Measurements from ENCODE around the gene PIGS. TPM values are rescaled to one million over a fixed set of nuclear protein-coding genes. Genes with fewer than 3 reads are reported as not detected.
"Not testable (repeated sequence)": the region's sequence is repeated elsewhere in the genome, so short reads cannot be mapped to it uniquely, and the experiment has no call there.

The PIGS gene
- total RNA-seq, 1 donor from 2014 or later, result 65.0 TPM

- Mint-ChIP-seq H3K27ac (peak within 1 kb of the TSS; percentile 81), H3K27me3 (no peaks in the 10 kb centered on the region), H3K9me3 (ENCODE audit: low read depth) (no peaks in the 10 kb centered on the region), H3K4me1 (ENCODE audit: low read depth) (no peaks in the 10 kb centered on the region), H3K4me3 (ENCODE audit: low read depth) (no peak within 1 kb of the TSS), H3K36me3 (ENCODE audit: insufficient read depth) (peaks cover 29% of the 10 kb centered on the region)
- no peak for DNase-seq (ENCODE audit: low spot score, unreplicated experiment)
- no peak for TF ChIP-seq CTCF (IDR thresholded peaks at IDR 0.05; ENCODE audit: unreplicated experiment)
Observed at GRCh38 chr17:28613931-28614381, 42.6 kb upstream of the PIGS start, which contains the start of gene RSKR. Gene RSKR (minus strand): TSS chr17:28614185. CDS start chr17:28614161, 24 bp downstream.

GRCh38 chr17:28612936-28613872 is 41.9 kb upstream of the PIGS start:
- no peak overlapping the region for H3K4me3 Mint-ChIP-seq (ENCODE audit: low read depth)
- peaks cover 26% of the 10 kb centered on the region for H3K36me3 Mint-ChIP-seq (ENCODE audit: insufficient read depth)
- peak; percentile 69 for TF ChIP-seq CTCF (IDR thresholded peaks at IDR 0.05; ENCODE audit: unreplicated experiment)
- no peaks in the 10 kb centered on the region for H3K27me3 Mint-ChIP-seq
- no peaks in the 10 kb centered on the region for H3K9me3 Mint-ChIP-seq (ENCODE audit: low read depth)
- H3K4me1 Mint-ChIP-seq (ENCODE audit: low read depth), result no peaks in the 10 kb centered on the region
- H3K27ac Mint-ChIP-seq, result no peak overlapping the region
- DNase-seq (ENCODE audit: low spot score, unreplicated experiment), result peak; percentile 31

- no peak overlapping the region for H3K27ac Mint-ChIP-seq
- no peak overlapping the region for H3K4me3 Mint-ChIP-seq (ENCODE audit: low read depth)
- peaks cover 26% of the 10 kb centered on the region for H3K36me3 Mint-ChIP-seq (ENCODE audit: insufficient read depth)
Observed at GRCh38 chr17:28612531-28612930, 41.2 kb upstream of the PIGS start.

GRCh38 chr17:28610376-28610775 is 39.1 kb upstream of the PIGS start:
- H3K4me1 Mint-ChIP-seq (ENCODE audit: low read depth), result no peaks in the 10 kb centered on the region
- H3K27ac Mint-ChIP-seq, result no peak overlapping the region
- no peaks in the 10 kb centered on the region for H3K9me3 Mint-ChIP-seq (ENCODE audit: low read depth)
- no peaks in the 10 kb centered on the region for H3K27me3 Mint-ChIP-seq
- H3K36me3 Mint-ChIP-seq (ENCODE audit: insufficient read depth), result peaks cover 18% of the 10 kb centered on the region
- H3K4me3 Mint-ChIP-seq (ENCODE audit: low read depth), result no peak overlapping the region
- DNase-seq (ENCODE audit: low spot score, unreplicated experiment), result no peak
- TF ChIP-seq CTCF (IDR thresholded peaks at IDR 0.05; ENCODE audit: unreplicated experiment), result no peak

More at GRCh38 chr17:28612531-28612930, 41.2 kb upstream of the PIGS start:
- no peak for TF ChIP-seq CTCF (IDR thresholded peaks at IDR 0.05; ENCODE audit: unreplicated experiment)
- no peaks in the 10 kb centered on the region for H3K4me1 Mint-ChIP-seq (ENCODE audit: low read depth)
- H3K9me3 Mint-ChIP-seq (ENCODE audit: low read depth), result no peaks in the 10 kb centered on the region
- DNase-seq (ENCODE audit: low spot score, unreplicated experiment), result no peak
- H3K27me3 Mint-ChIP-seq, result no peaks in the 10 kb centered on the region

- not testable (repeated sequence) for H3K27me3 Mint-ChIP-seq; H3K27ac Mint-ChIP-seq; H3K4me3 Mint-ChIP-seq (ENCODE audit: low read depth); DNase-seq (ENCODE audit: low spot score, unreplicated experiment); H3K9me3 Mint-ChIP-seq (ENCODE audit: low read depth); H3K4me1 Mint-ChIP-seq (ENCODE audit: low read depth)
- H3K36me3 Mint-ChIP-seq (ENCODE audit: insufficient read depth), result peaks cover 12% of the 10 kb centered on the region
Observed at GRCh38 chr17:28604031-28604430, 32.7 kb upstream of the PIGS start.
